ENCODE data around the gene CLEC11A.
A peak's percentile ranks its signal among the peaks of the same experiment; 100 is the strongest.
"Not testable (repeated sequence)": the region's sequence is repeated elsewhere in the genome, so short reads cannot be mapped to it uniquely, and the experiment has no call there.

The CLEC11A gene

DNA sequence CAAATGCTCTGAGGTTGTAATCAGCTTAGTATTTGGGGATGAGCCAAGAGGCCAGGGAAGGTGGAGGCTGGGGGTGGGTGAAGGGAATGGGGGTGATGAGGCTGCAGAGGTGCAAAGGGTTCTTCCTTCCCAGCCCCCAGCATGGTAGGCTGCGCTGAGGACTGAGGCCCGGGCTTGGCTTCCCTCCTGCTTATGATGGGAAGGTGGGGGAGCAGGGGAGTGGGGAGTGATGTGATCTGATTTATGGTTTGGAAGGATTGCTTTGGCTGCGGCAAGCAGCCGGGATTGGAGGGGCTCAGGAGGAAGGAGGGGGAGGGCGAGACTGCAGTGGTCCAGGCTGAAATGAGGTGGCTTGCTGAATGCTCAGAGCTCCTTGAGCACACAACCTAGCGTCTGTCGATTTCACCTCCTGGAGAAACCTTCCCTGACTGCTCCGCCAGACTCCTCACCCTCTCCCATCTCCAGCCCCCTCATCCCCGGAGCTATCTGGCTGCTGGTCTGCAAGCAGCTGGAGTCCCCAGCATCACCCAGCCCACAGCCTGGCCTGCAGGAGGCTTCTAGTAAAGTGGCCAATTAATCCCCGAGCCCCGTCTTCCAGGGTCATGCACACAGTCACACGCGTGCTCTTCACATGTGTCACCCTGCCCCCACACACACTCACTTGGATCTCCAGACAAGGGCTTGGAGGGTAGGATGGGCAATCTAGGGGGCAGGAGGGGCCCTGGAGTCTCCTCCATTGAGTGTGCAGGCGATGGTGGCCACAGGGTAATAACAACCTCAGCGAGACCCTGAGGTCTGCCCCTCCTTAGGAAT, 757 bp upstream of the CLEC11A start:
- no peak for DNase-seq (ENCODE audit: low read depth)

GRCh38 chr19:50723735-50724521, 764 bp downstream of the CLEC11A start:
- DNase-seq (ENCODE audit: low read depth): no peak

DNA sequence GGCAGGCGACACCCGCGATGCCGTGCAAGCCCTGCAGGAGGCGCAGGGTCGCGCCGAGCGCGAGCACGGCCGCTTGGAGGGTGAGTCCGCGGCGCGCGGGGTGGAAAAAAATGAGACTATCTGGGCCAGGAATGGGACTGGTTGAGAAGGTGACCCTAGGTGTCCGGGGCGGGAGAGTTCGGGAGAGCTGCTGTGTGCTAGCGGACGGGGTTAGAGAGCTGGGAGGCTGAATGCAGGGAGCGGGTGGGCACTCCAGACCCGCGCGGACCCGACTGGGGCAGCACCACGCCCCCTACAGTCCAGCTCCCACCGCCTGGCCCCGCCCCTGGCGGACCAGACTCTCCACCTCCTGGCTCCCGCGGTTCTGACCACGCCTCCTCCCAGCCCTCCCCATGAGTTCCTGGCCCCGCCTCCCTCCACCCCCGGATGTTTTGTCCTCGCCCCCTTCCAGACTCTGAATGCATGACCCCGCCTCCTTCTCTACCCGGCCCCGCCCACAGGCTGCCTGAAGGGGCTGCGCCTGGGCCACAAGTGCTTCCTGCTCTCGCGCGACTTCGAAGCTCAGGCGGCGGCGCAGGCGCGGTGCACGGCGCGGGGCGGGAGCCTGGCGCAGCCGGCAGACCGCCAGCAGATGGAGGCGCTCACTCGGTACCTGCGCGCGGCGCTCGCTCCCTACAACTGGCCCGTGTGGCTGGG, 1.5 kb downstream of the CLEC11A start:
- peak; percentile 97 for DNase-seq (ENCODE audit: low read depth)

DNA sequence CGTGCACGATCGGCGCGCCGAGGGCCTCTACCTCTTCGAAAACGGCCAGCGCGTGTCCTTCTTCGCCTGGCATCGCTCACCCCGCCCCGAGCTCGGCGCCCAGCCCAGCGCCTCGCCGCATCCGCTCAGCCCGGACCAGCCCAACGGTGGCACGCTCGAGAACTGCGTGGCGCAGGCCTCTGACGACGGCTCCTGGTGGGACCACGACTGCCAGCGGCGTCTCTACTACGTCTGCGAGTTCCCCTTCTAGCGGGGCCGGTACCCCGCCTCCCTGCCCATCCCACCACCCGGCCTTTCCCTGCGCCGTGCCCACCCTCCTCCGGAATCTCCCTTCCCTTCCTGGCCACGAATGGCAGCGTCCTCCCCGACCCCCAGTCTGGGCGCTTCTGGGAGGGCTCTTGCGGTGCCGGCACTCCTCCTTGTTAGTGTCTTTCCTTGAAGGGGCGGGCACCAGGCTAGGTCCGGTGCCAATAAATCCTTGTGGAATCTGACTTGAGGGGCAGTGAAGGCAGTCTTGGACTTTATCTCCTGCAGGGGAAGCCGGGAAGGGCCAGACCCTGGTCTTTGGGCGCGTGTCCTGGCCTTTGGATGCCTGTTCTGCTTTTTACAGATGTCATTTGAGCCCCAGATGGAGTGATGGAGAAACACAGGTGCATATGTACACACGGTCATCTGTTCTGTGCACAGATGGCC, 2.2 kb downstream of the CLEC11A start:
- DNase-seq (ENCODE audit: low read depth): no peak

DNA sequence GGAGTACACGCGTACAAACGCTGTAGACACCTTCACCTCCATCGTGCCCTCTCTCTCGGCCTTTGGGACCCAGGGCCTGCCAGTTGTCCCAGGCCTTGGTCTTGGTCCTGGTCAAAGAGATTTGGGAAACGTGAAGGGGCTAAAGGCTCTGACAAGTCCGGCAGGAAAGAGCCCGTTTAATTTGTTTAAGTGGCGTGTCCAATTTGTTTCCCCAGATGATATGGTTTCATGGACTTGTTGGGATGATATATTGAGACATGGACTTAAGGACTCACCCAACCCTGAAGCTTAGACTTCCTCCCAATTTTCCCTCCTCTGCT, 2.7 kb downstream of the CLEC11A start:
- DNase-seq (ENCODE audit: low read depth): no peak

- no peak for DNase-seq (ENCODE audit: low read depth)
Observed at GRCh38 chr19:50728084-50728737, 5.0 kb downstream of the CLEC11A start.

DNA sequence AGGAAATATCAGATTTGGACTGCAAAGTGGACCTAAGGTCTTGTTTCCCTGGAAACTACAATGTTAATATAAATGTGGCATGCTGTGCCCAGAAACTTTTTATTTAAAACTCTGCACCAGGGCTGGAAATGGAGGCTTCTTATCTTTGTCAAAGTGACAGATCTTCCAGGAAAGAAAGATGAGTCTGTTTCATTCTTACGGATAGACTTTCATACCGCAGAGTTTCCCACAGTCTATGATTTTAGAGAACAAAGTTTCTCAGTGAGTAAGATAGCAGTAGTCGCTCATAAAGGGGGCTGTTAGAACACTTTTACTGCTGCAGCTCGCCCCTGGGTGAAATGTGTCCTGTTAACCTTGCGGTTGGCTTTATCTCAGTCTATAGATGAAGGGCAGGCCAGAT, 6.7 kb downstream of the CLEC11A start:
- DNase-seq (ENCODE audit: low read depth): no peak

- DNase-seq (ENCODE audit: low read depth): no peak
Observed at GRCh38 chr19:50735869-50736268, 12.7 kb downstream of the CLEC11A start.

DNA sequence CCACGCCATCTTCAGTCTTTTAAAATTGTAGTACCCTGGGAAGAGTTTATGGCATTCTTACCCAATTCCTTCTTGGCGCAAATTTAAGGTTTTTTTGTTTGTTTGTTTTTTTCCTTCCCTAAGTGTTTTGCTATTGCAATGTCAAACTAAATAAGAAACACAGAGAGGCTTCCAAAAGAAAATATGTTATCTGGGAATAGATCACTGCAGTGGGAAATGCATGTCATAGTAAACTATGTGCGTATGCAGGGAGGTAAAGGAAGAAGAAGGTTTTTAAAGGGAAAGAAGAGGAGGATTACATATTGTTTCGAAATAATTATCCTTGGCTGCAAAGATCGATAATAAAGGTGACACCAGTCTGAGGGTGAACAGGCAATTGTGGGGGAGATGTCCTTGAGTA, 13.2 kb downstream of the CLEC11A start:
- no peak for DNase-seq (ENCODE audit: low read depth)

DNA sequence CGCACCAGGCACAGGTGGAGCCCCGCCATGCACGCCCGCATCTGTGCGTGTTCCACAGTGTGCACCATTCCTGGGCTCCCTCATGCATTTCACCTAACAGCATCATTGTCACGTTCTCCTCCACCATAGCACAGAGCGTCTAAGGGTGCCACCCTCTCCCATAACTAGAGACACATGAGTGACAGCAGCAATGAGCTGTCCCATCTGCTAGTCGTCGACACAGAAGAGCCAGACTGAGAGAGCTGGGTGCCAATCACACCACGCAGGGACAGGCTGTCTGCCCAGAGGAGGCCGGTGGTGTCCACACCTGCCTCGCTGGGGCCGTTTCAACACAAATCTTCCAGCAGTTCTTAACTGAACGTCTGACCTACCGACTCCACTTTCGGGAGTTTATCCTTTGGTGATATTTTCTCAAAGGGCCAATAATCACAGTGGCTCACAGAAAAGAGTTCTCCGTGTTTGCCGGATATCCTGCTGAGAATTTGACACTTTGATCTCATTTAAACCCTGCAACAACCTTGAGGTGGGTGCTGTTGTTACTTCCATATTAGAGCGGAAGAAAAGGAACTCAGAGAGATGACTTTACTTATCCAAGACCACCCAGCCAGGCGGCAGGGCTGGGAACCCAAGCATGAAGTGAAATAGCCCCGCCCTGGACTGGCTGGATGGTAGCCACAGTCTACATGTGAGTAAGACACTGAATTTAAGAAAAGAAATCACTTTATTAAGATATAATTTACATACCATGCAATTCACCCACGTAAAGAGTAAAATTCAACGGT, 16.2 kb downstream of the CLEC11A start:
- no peak for DNase-seq (ENCODE audit: low read depth)

DNA sequence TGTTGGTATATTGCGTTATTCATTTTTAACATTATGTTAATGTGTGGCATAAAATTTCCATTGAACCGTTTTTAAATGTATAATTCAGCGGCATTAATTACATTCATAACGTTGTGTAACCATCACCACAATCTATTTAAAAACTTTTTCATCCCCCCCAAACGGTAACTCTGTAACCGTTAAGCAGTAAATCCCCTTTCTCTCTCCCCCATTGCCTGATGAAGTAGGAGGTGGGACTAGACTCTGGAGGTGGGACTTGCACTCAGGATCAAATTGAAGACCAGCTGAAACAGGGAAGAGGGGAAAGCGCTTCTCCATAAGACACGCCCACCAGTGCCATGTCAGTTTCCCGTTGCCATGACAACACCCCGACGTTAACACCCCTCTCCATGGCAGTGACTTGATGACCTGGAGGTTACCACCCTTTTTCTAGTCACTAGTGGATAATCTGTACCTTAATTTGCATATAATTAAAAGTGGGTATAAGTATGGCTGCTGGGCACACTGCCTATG, 16.8 kb downstream of the CLEC11A start:
- no peak for DNase-seq (ENCODE audit: low read depth)

DNA sequence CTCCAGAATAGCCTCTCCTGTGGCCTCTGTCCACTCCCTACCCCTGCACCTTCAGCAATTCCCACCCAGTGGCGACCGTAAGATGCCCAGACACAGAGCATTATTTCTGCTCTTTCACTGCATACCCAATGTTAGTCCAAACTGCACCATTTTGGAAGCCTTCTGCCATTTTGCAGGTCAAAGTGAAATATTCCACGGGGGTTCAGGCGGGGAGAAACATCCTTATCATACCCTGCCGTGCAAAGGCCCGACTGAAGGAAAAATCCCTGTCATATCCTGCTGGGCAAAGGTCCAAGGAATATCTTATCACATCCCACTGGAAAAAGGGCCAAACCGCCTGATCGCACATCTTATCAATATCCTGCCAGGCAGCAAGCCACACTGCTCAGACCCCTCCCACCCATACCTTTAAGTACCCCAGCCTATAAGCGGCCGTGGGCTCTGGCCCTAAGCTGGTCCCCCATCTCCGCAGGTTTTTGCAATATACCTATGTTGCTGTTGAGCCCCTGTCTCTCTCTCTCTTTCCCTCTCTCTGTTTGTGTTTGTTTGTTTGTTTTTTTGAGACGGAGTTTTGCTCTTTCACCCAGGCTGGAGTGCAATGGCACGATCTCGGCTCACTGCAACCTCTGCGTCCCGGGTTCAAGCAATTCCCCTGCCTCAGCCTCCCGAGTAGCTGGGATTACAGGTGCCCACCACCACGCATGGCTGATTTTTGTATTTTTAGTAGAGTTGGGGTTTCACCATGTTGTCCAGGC, 18.2 kb downstream of the CLEC11A start:
- DNase-seq (ENCODE audit: low read depth): no peak

GRCh38 chr19:50743537-50743936, 20.4 kb downstream of the CLEC11A start:
- DNase-seq (ENCODE audit: low read depth): no peak

DNA sequence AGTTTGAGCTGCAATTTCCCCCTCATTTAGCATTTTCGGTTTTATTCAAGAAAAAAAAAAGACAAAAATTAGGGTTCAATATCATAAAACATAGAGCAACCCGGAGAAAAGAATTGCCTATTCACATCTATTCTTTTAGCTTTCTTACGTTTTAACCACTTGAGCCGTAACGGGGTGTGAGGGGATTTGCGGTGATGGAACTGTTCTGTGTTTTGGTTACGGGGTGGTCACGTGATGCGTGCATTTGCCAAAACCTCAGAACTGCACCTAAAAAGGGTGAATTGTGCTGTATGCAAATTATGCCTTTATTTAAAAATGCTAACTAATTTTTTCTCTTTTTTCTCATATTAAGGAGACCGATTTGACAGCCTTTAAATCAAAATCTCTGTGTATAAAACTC, 22.1 kb downstream of the CLEC11A start:
- DNase-seq (ENCODE audit: low read depth): no peak

- DNase-seq (ENCODE audit: low read depth): not testable (repeated sequence)
Observed at GRCh38 chr19:50747141-50747540, 24.0 kb downstream of the CLEC11A start.

DNA sequence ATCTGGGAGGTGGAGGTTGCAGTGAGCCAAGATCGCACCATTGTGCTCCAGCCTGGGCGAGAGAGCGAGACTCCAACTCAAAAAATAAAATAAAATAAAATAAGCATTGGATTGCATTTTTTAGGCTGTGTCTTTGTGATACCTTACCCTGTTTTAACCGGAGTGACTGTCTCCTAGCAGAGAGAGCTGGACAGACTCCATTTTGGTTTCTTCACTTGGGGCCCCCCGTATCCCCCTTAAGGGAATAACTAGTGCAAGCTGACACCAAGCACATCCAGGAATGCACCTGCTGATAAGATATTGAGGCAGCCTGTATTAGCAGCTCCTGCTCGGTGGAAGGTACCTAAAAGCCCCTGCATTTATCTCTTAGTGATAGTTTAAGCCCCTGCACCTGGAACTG, 26.3 kb downstream of the CLEC11A start:
- DNase-seq (ENCODE audit: low read depth): no peak

GRCh38 chr19:50750010-50750409, 26.8 kb downstream of the CLEC11A start:
- no peak for DNase-seq (ENCODE audit: low read depth)

- no peak for DNase-seq (ENCODE audit: low read depth)
Observed at GRCh38 chr19:50753879-50754278, 30.7 kb downstream of the CLEC11A start.

DNA sequence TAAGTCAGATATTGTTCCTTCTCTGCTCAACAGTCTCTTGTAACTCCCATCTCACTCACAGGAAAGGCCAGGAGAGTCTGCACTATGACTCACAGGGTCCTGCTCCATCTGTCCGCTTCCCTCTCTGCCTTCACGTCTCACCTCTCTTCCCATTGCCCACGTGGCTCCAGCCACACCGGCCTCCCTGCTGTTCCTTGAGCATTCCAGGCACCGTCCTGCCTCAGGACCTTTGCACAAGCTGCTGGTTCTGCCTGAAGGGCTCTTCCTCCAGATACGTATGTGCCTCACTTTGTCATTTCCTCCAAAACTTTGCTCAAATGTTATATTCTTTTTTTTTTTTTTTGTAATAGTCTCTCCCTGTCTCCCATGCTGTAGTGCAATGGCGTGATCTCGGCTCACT, 33.1 kb downstream of the CLEC11A start:
- not testable (repeated sequence) for DNase-seq (ENCODE audit: low read depth)

GRCh38 chr19:50757624-50758023, 34.5 kb downstream of the CLEC11A start:
- DNase-seq (ENCODE audit: low read depth): not testable (repeated sequence)

All from HS-5 (cell line).